ENCODE results near the gene NMT1. TPM values are rescaled to one million over a fixed set of nuclear protein-coding genes. Genes with fewer than 3 reads are reported as not detected.

The NMT1 gene
- total and polyA plus RNA-seq, 2 of the 13 experiments (the other 11 are each of a cell fraction or from before 2014, with no cell fraction given): 75.7 to 142 TPM

DNA sequence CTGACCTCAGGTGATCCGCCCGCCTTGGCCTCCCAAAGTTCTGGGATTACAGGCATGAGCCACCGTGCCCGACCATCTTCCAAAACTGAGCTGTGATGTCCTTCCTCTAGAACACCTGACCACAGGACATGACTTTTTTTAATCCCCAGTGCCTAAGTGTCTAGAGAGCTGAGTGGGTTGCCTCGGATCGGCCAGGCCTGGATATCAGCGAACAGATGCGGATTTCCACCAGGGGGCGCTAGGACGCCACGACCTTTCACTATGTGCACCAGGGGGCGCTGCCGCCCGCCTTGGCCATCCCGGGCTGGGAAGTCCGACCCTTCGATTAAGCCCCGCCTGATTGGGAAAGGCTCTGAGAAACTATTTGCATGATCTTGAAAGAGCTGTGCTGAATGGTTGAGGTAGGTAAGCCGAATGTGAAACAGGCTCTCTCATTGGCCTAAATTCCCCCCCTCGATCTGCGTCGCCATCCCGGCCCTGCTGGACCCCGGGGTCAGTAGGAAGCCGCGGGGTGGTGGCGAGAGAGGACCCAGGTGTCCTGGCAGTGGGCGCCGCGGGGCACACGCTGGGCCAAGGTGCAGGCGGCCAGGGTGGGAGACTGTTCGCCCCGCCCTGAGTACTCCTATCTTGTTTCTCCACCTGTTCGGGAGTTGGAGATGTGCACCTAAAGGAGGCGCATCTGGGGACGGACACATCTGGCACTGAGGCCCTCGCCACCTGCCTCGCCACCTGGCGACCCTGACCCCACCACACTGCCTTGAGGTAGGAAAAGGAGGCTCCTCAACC is 74.3 kb downstream of the NMT1 start, which contains the start of gene ACBD4 (continued):
- TF ChIP-seq, protein P1, sequence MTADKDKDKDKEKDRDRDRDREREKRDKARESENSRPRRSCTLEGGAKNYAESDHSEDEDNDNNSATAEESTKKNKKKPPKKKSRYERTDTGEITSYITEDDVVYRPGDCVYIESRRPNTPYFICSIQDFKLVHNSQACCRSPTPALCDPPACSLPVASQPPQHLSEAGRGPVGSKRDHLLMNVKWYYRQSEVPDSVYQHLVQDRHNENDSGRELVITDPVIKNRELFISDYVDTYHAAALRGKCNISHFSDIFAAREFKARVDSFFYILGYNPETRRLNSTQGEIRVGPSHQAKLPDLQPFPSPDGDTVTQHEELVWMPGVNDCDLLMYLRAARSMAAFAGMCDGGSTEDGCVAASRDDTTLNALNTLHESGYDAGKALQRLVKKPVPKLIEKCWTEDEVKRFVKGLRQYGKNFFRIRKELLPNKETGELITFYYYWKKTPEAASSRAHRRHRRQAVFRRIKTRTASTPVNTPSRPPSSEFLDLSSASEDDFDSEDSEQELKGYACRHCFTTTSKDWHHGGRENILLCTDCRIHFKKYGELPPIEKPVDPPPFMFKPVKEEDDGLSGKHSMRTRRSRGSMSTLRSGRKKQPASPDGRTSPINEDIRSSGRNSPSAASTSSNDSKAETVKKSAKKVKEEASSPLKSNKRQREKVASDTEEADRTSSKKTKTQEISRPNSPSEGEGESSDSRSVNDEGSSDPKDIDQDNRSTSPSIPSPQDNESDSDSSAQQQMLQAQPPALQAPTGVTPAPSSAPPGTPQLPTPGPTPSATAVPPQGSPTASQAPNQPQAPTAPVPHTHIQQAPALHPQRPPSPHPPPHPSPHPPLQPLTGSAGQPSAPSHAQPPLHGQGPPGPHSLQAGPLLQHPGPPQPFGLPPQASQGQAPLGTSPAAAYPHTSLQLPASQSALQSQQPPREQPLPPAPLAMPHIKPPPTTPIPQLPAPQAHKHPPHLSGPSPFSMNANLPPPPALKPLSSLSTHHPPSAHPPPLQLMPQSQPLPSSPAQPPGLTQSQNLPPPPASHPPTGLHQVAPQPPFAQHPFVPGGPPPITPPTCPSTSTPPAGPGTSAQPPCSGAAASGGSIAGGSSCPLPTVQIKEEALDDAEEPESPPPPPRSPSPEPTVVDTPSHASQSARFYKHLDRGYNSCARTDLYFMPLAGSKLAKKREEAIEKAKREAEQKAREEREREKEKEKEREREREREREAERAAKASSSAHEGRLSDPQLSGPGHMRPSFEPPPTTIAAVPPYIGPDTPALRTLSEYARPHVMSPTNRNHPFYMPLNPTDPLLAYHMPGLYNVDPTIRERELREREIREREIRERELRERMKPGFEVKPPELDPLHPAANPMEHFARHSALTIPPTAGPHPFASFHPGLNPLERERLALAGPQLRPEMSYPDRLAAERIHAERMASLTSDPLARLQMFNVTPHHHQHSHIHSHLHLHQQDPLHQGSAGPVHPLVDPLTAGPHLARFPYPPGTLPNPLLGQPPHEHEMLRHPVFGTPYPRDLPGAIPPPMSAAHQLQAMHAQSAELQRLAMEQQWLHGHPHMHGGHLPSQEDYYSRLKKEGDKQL (CRISPR knock-in tag; IDR thresholded peaks at IDR 0.05; ENCODE audit: low read depth): 0 out of 2 replicates have a peak, but pooled peaks have one; percentile 12
- TF ChIP-seq JUNB (CRISPR knock-in tag; IDR thresholded peaks at IDR 0.05; ENCODE audit: borderline replicate concordance): no peak
- peak; percentile 24; the same call in 1 of the 2 replicates for TF ChIP-seq ZNF121 (CRISPR knock-in tag; IDR thresholded peaks at IDR 0.05)
- TF ChIP-seq DR1 (CRISPR knock-in tag; IDR thresholded peaks at IDR 0.05): peak; percentile 45
- peak; percentile 46; the same call in 1 of the 2 replicates for TF ChIP-seq ZNF263 (CRISPR knock-in tag; IDR thresholded peaks at IDR 0.05)
- TF ChIP-seq, protein P2, sequence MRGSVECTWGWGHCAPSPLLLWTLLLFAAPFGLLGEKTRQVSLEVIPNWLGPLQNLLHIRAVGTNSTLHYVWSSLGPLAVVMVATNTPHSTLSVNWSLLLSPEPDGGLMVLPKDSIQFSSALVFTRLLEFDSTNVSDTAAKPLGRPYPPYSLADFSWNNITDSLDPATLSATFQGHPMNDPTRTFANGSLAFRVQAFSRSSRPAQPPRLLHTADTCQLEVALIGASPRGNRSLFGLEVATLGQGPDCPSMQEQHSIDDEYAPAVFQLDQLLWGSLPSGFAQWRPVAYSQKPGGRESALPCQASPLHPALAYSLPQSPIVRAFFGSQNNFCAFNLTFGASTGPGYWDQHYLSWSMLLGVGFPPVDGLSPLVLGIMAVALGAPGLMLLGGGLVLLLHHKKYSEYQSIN (CRISPR knock-in tag; IDR thresholded peaks at IDR 0.05; ENCODE audit: borderline replicate concordance): no peak
- peak; percentile 74; the same call in 1 of the 2 replicates for TF ChIP-seq ZNF557 (CRISPR knock-in tag; IDR thresholded peaks at IDR 0.05)
- TF ChIP-seq, protein P3, sequence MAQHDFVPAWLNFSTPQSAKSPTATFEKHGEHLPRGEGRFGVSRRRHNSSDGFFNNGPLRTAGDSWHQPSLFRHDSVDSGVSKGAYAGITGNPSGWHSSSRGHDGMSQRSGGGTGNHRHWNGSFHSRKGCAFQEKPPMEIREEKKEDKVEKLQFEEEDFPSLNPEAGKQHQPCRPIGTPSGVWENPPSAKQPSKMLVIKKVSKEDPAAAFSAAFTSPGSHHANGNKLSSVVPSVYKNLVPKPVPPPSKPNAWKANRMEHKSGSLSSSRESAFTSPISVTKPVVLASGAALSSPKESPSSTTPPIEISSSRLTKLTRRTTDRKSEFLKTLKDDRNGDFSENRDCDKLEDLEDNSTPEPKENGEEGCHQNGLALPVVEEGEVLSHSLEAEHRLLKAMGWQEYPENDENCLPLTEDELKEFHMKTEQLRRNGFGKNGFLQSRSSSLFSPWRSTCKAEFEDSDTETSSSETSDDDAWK (CRISPR knock-in tag; IDR thresholded peaks at IDR 0.05): no peak
- TF ChIP-seq GTF3A (CRISPR knock-in tag; conservative IDR thresholded peaks at IDR 0.05): peak; percentile 57; the same call in 1 of the 2 replicates
- TF ChIP-seq PRPF4 (IDR thresholded peaks at IDR 0.05; ENCODE audit: low read depth, low read length, poor library complexity, severe bottlenecking): no peak
- TF ChIP-seq, protein P4, sequence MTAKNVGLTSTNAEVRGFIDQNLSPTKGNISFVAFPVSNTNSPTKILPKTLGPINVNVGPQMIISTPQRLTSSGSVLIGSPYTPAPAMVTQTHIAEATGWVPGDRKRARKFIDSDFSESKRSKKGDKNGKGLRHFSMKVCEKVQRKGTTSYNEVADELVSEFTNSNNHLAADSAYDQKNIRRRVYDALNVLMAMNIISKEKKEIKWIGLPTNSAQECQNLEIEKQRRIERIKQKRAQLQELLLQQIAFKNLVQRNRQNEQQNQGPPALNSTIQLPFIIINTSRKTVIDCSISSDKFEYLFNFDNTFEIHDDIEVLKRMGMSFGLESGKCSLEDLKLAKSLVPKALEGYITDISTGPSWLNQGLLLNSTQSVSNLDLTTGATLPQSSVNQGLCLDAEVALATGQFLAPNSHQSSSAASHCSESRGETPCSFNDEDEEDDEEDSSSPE (CRISPR knock-in tag; IDR thresholded peaks at IDR 0.05): peak; percentile 88
- TF ChIP-seq IKZF1 (IDR thresholded peaks at IDR 0.05): no peak
- TF ChIP-seq ZBTB21 (CRISPR knock-in tag; IDR thresholded peaks at IDR 0.05): peak; percentile 56; the same call in 1 of the 2 replicates
- TF ChIP-seq FOXA3 (CRISPR knock-in tag; IDR thresholded peaks at IDR 0.05): peak; percentile 71
- TF ChIP-seq SMAD3 (CRISPR knock-in tag; IDR thresholded peaks at IDR 0.05): peak; percentile 96; the same call in 1 of the 2 replicates
- peak; percentile 33 for TF ChIP-seq ZNF629 (CRISPR knock-in tag; conservative IDR thresholded peaks at IDR 0.05)
- TF ChIP-seq ZNF766 (CRISPR knock-in tag; IDR thresholded peaks at IDR 0.05; ENCODE audit: borderline replicate concordance): 0 out of 2 replicates have a peak, but pooled peaks have one; percentile 23
- TF ChIP-seq ZNF746 (CRISPR knock-in tag; IDR thresholded peaks at IDR 0.05): 0 out of 2 replicates have a peak, but pooled peaks have one; percentile 48

All from HepG2 (cell line).